Skeletal muscle cell (primary cell): Measurements from ENCODE around the gene PSG1.
"Not testable (repeated sequence)": the region's sequence is repeated elsewhere in the genome, so short reads cannot be mapped to it uniquely, and the experiment has no call there.

Experiments
- DNase-seq: peaks from one replicate; pipeline ENCODE4 v3.0.0-alpha.2; 2010; ENCODE audit warnings: low read depth
- H3K4me3 ChIP-seq: 2 replicates; pipeline ENCODE4 v1.5.1; 2011; ENCODE audit warnings: low read depth, mild to moderate bottlenecking, control low read depth, low read length, moderate library complexity

PSG1 gene

GRCh38 chr19:42879613-42880012 is at the start of gene PSG1:
TSS of gene PSG1 (minus strand) at chr19:42879713. CDS start at chr19:42879581, 132 bp downstream.
- no peak within 1 kb of the TSS for H3K4me3 ChIP-seq
- no peak for DNase-seq

GRCh38 chr19:42928896-42929295 is 49.4 kb upstream of the PSG1 start:
- H3K4me3 ChIP-seq, result no peak overlapping the region
- no peak for DNase-seq

- DNase-seq, result no peak
- no peak overlapping the region for H3K4me3 ChIP-seq
These were observed 47.3 kb upstream of the PSG1 start for GRCh38 chr19:42926781-42927180.

GRCh38 chr19:42923106-42923505 is 43.6 kb upstream of the PSG1 start:
- H3K4me3 ChIP-seq, result not testable (repeated sequence)
- peak; percentile 6 for DNase-seq

GRCh38 chr19:42920971-42921370 is 41.5 kb upstream of the PSG1 start:
- not testable (repeated sequence) for DNase-seq, H3K4me3 ChIP-seq

GRCh38 chr19:42919757-42920079 is 40.2 kb upstream of the PSG1 start:
- H3K4me3 ChIP-seq, result no peak overlapping the region

GRCh38 chr19:42919070-42919756 is 39.7 kb upstream of the PSG1 start:
- H3K4me3 ChIP-seq, DNase-seq: not testable (repeated sequence)

More at GRCh38 chr19:42919757-42920079, 40.2 kb upstream of the PSG1 start:
- DNase-seq, result no peak

GRCh38 chr19:42918377-42919069 is 39.0 kb upstream of the PSG1 start:
- not testable (repeated sequence) for H3K4me3 ChIP-seq, DNase-seq

GRCh38 chr19:42917634-42918033 is 38.1 kb upstream of the PSG1 start, which contains the start of gene PSG6:
TSS of gene PSG6 (minus strand) at chr19:42917894. CDS start at chr19:42917792, 102 bp downstream.
- not testable (repeated sequence) for H3K4me3 ChIP-seq, DNase-seq

- not testable (repeated sequence) for H3K4me3 ChIP-seq, DNase-seq
These were observed 37.4 kb upstream of the PSG1 start for GRCh38 chr19:42916931-42917330.

GRCh38 chr19:42913516-42913915 is 34.0 kb upstream of the PSG1 start:
- H3K4me3 ChIP-seq, DNase-seq: not testable (repeated sequence)

GRCh38 chr19:42912941-42913340 is 33.4 kb upstream of the PSG1 start:
- H3K4me3 ChIP-seq, result not testable (repeated sequence)

GRCh38 chr19:42911731-42912130 is 32.2 kb upstream of the PSG1 start:
- not testable (repeated sequence) for H3K4me3 ChIP-seq, DNase-seq

More at GRCh38 chr19:42912941-42913340, 33.4 kb upstream of the PSG1 start:
- not testable (repeated sequence) for DNase-seq

- DNase-seq, H3K4me3 ChIP-seq: not testable (repeated sequence)
These were observed 26.6 kb upstream of the PSG1 start for GRCh38 chr19:42906162-42906561.

GRCh38 chr19:42900561-42900960 is 21.0 kb upstream of the PSG1 start:
- DNase-seq, H3K4me3 ChIP-seq: not testable (repeated sequence)

- DNase-seq, H3K4me3 ChIP-seq: not testable (repeated sequence)
These were observed 20.2 kb upstream of the PSG1 start for GRCh38 chr19:42899674-42900073.

- H3K4me3 ChIP-seq, DNase-seq: not testable (repeated sequence)
These were observed 19.6 kb upstream of the PSG1 start for GRCh38 chr19:42899110-42899509.

- not testable (repeated sequence) for DNase-seq, H3K4me3 ChIP-seq
These were observed 19.1 kb upstream of the PSG1 start for GRCh38 chr19:42898656-42899055.

- DNase-seq, H3K4me3 ChIP-seq: not testable (repeated sequence)
These were observed 18.2 kb upstream of the PSG1 start for GRCh38 chr19:42897729-42898128.

GRCh38 chr19:42890446-42890845 is 10.9 kb upstream of the PSG1 start:
- DNase-seq, H3K4me3 ChIP-seq: not testable (repeated sequence)
